Mucosa of descending colon (tissue), 3 donors: Measurements from ENCODE around the gene IQGAP1. TPM values are rescaled to one million over a fixed set of nuclear protein-coding genes. Genes with fewer than 3 reads are reported as not detected.

ENCODE experiments used
- ATAC-seq: fragments of 200-7000 bp; cut with Tn5 transposase; one replicate; pipeline ENCODE4 v1.9.1; 2020; ENCODE audit warnings: mild to moderate bottlenecking, moderate library complexity
- DNase-seq, 3 donors: peaks; one replicate each; pipeline ENCODE4 v3.0.0-alpha.2; 2020
- H3K36me3 ChIP-seq: fragments of 200-600 bp; one replicate; pipeline ENCODE4 v1.8.0; 2021; ENCODE audit warnings: low read depth, mild to moderate bottlenecking
- H3K4me1 ChIP-seq: fragments of 200-600 bp; one replicate; pipeline ENCODE4 v1.8.0; 2021; ENCODE audit warnings: low read depth, mild to moderate bottlenecking
- H3K4me3 ChIP-seq: fragments of 200-600 bp; one replicate; pipeline ENCODE4 v1.8.0; 2021; ENCODE audit warnings: mild to moderate bottlenecking
- H3K9me3 ChIP-seq: fragments of 200-600 bp; one replicate; pipeline ENCODE4 v1.8.0; 2021; ENCODE audit warnings: mild to moderate bottlenecking
- CTCF ChIP-seq: fragments of 200-600 bp; IDR thresholded peaks from one replicate; pipeline ENCODE4 v1.8.0; 2022; ENCODE audit warnings: antibody characterized with exemption, mild to moderate bottlenecking
- intact Hi-C, 2 donors: fragments of 100-400 bp; cut with DNase I in 1 of 2; cut with micrococcal nuclease in 1 of 2; formaldehyde crosslinking; loops; one replicate each; pipeline versions ENCODE4 v1.11.0 to v1.11.1; 2022; cut with DNase I, micrococcal nuclease
- long read RNA-seq, 2 donors: library from polyadenylated mRNA; unstranded; transcript quantifications; one replicate each; pipeline ENCODE4 v2.0.0, GENCODE V29; 2019 to 2021
- total RNA-seq, 3 donors: library from RNA; stranded (reverse); fragmentation: NEBNext Ultra II Directional in 2 of 3; extraction: Animal tissue kit (Norgen Biotek cat#: 25700) in 2 of 3; gene quantifications; one replicate each; pipeline versions ENCODE4 v1.2.1 to v1.2.4, GENCODE V29; 2021 to 2023
- donor health status: DM: no; HTN: no; CAD: no; lungs with moderate emphysema.
- donor health status: DM: no; HTN: no; CAD: no.
- donor health status: DM: no; HTN: yes; CAD: no.

IQGAP1 gene, protein sequence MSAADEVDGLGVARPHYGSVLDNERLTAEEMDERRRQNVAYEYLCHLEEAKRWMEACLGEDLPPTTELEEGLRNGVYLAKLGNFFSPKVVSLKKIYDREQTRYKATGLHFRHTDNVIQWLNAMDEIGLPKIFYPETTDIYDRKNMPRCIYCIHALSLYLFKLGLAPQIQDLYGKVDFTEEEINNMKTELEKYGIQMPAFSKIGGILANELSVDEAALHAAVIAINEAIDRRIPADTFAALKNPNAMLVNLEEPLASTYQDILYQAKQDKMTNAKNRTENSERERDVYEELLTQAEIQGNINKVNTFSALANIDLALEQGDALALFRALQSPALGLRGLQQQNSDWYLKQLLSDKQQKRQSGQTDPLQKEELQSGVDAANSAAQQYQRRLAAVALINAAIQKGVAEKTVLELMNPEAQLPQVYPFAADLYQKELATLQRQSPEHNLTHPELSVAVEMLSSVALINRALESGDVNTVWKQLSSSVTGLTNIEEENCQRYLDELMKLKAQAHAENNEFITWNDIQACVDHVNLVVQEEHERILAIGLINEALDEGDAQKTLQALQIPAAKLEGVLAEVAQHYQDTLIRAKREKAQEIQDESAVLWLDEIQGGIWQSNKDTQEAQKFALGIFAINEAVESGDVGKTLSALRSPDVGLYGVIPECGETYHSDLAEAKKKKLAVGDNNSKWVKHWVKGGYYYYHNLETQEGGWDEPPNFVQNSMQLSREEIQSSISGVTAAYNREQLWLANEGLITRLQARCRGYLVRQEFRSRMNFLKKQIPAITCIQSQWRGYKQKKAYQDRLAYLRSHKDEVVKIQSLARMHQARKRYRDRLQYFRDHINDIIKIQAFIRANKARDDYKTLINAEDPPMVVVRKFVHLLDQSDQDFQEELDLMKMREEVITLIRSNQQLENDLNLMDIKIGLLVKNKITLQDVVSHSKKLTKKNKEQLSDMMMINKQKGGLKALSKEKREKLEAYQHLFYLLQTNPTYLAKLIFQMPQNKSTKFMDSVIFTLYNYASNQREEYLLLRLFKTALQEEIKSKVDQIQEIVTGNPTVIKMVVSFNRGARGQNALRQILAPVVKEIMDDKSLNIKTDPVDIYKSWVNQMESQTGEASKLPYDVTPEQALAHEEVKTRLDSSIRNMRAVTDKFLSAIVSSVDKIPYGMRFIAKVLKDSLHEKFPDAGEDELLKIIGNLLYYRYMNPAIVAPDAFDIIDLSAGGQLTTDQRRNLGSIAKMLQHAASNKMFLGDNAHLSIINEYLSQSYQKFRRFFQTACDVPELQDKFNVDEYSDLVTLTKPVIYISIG (N-terminal part only)
- 100 to 1,000 TPM; 186 to 242 (median 206) TPM for total RNA-seq
- long read RNA-seq, donor 1, full-length matches to known transcripts, result 24 of 52 reads
- long read RNA-seq, donor 1, partial matches to known transcripts, result 22 of 52 reads
- long read RNA-seq, donor 1, other reads (novel, unspliced or antisense), result 6 of 52 reads
- long read RNA-seq, donor 2, partial matches to known transcripts, result 27 of 33 reads
- long read RNA-seq, donor 2, other reads (novel, unspliced or antisense), result 3 of 33 reads

GRCh38 chr15:90387534-90388461 is at the start of gene IQGAP1:
Gene IQGAP1, plus strand, starts transcription at chr15:90388242. Its CDS starts 100 bp downstream, at chr15:90388342.
- H3K36me3 ChIP-seq, result no peaks in the 10 kb centered on the region
- TF ChIP-seq CTCF, result no peak
- ATAC-seq (peak; percentile 97), DNase-seq (peak; percentile 99)
- intact Hi-C loops, result no loop called here
- H3K4me1 ChIP-seq, result peaks cover 16% of the 10 kb centered on the region
- H3K4me3 ChIP-seq, result peak within 1 kb of the TSS; percentile 80
- H3K9me3 ChIP-seq, result no peaks in the 10 kb centered on the region

DNA sequence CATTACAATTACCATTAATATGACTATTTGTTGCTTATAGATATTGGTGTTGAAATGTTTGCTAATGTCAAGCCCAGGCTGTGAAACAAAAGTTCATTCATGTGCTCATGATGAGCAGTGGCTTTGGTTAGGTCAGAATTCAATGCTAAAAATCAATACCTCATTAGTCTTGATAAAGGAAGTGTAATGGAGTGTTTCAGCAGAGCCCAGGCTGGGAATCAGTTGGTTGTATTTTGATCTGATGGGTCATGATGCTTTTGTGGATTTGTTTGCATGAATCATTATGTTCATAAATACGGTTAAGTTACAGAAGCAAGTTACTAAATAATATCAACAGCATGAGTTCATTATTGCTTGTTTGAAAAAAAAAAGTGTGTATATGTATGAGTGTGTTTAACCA is 49.5 kb upstream of the IQGAP1 start:
- ATAC-seq, result no peak
- intact Hi-C loops, result no loop called here
- Histone ChIP-seq H3K4me1 (no peaks in the 10 kb centered on the region), H3K36me3 (no peaks in the 10 kb centered on the region), H3K9me3 (no peaks in the 10 kb centered on the region), H3K4me3 (no peak overlapping the region)
- DNase-seq, result no peak
- no peak for TF ChIP-seq CTCF

DNA sequence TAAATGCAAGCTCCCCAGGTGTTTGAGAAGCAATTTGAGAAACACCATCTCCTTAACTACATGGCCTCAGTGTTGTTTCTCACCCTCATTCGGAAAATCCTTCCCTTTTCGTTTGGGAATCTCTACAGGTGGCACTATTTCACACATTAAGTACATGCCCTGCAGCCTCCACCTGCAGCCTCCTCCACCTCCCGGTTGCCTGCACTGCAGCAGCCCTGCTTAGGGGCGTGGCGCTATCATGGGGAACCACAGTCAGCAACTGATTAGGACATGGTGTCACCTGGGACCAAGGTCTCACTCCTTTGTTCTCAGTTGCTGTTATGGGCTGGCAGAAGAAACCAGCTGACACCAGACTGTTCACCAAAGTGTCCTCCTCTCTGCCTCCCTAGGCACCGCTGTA is 47.7 kb upstream of the IQGAP1 start:
- ATAC-seq, result peak; percentile 96
- no peaks in the 10 kb centered on the region for H3K9me3 ChIP-seq
- TF ChIP-seq CTCF, result no peak
- peak; percentile 68 to 84 (median 82) for DNase-seq
- H3K4me1 ChIP-seq, result no peaks in the 10 kb centered on the region
- intact Hi-C loops, result no loop called here
- H3K4me3 ChIP-seq, result no peak overlapping the region
- no peaks in the 10 kb centered on the region for H3K36me3 ChIP-seq

- no peak for ATAC-seq
- no peak overlapping the region for H3K4me3 ChIP-seq
- intact Hi-C loops, result no loop called here
- no peaks in the 10 kb centered on the region for H3K9me3 ChIP-seq
- H3K36me3 ChIP-seq, result no peaks in the 10 kb centered on the region
- TF ChIP-seq CTCF, result no peak
- no peaks in the 10 kb centered on the region for H3K4me1 ChIP-seq
- no peak for DNase-seq
Observed at GRCh38 chr15:90343302-90343790, 44.7 kb upstream of the IQGAP1 start.
